Measurements from ENCODE around the gene CLEC2L. TPM values are rescaled to one million over a fixed set of nuclear protein-coding genes. Genes with fewer than 3 reads are reported as not detected.

The CLEC2L gene
- total and polyA plus RNA-seq, 2 of the 8 experiments (the other 6 are each of a cell fraction or from before 2014, with no cell fraction given), result 0.20 to 1.9 TPM

DNA sequence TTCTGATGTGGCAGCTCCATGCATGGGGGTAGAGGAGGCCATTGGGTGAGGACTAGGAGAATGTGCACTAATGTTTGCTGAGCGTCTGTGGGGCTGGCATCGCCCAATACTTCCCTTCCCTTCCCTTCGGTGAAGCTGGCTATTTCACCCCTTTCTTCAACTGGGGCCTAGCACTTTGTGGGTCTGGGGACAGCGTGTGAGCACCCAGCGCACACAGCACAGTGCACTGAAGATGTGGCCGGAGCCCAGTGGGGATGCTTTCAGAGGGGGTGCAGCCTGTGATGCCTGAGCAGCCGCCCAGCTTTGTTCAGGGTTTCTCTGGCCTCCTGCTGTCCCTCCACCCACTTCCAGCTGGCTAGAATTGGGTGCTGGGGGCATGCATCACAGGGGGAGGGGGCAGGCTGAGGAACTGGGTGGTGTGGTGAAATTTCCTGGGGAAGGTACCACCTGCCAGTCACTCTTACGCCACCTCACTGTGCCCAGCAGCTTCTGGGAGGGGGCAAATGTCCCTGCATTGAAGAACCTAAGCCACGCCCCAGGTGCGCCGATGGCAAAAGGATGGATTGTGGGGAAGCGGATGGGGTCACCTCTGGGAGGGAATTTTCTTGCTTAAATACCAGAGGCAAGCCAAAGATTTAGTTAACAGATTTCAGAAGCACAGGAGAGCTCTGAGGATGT, 45.5 kb downstream of the CLEC2L start (continued):
- TF ChIP-seq, protein P1, sequence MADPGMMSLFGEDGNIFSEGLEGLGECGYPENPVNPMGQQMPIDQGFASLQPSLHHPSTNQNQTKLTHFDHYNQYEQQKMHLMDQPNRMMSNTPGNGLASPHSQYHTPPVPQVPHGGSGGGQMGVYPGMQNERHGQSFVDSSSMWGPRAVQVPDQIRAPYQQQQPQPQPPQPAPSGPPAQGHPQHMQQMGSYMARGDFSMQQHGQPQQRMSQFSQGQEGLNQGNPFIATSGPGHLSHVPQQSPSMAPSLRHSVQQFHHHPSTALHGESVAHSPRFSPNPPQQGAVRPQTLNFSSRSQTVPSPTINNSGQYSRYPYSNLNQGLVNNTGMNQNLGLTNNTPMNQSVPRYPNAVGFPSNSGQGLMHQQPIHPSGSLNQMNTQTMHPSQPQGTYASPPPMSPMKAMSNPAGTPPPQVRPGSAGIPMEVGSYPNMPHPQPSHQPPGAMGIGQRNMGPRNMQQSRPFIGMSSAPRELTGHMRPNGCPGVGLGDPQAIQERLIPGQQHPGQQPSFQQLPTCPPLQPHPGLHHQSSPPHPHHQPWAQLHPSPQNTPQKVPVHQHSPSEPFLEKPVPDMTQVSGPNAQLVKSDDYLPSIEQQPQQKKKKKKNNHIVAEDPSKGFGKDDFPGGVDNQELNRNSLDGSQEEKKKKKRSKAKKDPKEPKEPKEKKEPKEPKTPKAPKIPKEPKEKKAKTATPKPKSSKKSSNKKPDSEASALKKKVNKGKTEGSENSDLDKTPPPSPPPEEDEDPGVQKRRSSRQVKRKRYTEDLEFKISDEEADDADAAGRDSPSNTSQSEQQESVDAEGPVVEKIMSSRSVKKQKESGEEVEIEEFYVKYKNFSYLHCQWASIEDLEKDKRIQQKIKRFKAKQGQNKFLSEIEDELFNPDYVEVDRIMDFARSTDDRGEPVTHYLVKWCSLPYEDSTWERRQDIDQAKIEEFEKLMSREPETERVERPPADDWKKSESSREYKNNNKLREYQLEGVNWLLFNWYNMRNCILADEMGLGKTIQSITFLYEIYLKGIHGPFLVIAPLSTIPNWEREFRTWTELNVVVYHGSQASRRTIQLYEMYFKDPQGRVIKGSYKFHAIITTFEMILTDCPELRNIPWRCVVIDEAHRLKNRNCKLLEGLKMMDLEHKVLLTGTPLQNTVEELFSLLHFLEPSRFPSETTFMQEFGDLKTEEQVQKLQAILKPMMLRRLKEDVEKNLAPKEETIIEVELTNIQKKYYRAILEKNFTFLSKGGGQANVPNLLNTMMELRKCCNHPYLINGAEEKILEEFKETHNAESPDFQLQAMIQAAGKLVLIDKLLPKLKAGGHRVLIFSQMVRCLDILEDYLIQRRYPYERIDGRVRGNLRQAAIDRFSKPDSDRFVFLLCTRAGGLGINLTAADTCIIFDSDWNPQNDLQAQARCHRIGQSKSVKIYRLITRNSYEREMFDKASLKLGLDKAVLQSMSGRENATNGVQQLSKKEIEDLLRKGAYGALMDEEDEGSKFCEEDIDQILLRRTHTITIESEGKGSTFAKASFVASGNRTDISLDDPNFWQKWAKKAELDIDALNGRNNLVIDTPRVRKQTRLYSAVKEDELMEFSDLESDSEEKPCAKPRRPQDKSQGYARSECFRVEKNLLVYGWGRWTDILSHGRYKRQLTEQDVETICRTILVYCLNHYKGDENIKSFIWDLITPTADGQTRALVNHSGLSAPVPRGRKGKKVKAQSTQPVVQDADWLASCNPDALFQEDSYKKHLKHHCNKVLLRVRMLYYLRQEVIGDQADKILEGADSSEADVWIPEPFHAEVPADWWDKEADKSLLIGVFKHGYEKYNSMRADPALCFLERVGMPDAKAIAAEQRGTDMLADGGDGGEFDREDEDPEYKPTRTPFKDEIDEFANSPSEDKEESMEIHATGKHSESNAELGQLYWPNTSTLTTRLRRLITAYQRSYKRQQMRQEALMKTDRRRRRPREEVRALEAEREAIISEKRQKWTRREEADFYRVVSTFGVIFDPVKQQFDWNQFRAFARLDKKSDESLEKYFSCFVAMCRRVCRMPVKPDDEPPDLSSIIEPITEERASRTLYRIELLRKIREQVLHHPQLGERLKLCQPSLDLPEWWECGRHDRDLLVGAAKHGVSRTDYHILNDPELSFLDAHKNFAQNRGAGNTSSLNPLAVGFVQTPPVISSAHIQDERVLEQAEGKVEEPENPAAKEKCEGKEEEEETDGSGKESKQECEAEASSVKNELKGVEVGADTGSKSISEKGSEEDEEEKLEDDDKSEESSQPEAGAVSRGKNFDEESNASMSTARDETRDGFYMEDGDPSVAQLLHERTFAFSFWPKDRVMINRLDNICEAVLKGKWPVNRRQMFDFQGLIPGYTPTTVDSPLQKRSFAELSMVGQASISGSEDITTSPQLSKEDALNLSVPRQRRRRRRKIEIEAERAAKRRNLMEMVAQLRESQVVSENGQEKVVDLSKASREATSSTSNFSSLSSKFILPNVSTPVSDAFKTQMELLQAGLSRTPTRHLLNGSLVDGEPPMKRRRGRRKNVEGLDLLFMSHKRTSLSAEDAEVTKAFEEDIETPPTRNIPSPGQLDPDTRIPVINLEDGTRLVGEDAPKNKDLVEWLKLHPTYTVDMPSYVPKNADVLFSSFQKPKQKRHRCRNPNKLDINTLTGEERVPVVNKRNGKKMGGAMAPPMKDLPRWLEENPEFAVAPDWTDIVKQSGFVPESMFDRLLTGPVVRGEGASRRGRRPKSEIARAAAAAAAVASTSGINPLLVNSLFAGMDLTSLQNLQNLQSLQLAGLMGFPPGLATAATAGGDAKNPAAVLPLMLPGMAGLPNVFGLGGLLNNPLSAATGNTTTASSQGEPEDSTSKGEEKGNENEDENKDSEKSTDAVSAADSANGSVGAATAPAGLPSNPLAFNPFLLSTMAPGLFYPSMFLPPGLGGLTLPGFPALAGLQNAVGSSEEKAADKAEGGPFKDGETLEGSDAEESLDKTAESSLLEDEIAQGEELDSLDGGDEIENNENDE (IDR thresholded peaks at IDR 0.05; ENCODE audit: insufficient replicate concordance, low read length), result no peak

All from H1 (cell line).